ENCODE data around the gene SHISA6.
"Not testable (repeated sequence)": the region's sequence is repeated elsewhere in the genome, so short reads cannot be mapped to it uniquely, and the experiment has no call there.

Gene SHISA6

DNA sequence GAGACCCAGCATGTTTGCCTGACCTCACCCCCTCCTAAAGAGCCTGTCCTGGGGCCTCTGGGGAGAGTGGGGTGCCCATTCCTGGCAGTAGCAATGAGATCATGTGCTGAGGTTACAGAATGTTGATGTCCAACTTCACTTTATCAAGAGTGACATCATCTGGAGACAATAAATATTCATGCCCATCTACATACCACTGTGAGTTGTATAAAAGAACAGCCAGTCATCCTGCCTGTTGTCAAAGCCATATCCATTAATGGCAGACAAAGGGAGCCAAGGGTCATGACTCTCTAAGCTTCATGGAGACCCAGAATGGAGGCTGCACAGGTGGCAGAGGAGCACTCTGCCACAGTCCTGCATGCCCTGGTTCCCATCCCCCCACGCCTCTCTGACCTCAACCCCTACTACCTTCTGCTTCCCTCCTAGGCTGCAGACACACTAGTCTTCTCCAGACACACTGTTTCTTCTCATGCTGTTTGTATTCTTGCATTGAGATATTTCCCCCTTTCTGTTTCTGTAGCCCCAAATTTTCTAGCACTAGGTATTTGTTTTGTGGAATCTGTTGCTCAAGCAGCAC, 27.1 kb downstream of the SHISA6 start:
- DNase-seq = no peak

DNA sequence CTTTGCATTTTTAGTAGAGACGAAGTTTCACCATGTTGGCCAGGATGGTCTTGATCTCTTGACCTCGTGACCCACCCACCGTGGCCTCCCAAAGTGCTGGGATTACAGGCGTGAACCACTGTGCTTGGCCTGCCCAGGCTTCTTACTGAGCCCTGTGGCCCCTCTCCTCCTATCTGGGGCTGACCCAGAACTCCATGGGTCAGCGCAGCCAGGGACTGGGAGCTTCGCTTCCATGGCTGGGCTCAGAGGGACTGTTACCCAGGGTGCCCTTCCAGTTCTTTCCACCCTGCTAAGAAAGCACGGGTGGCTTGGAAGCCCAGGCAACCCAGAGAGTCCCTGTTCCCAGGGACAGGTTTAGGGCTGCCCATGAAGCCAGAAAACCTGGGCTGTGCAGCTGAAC, 28.2 kb downstream of the SHISA6 start:
- no peak for DNase-seq

- no peak for DNase-seq
Measured at GRCh38 chr17:11272191-11272590, 31.2 kb downstream of the SHISA6 start.

- no peak for DNase-seq
Measured at GRCh38 chr17:11273596-11273995, 32.6 kb downstream of the SHISA6 start.

- no peak for DNase-seq
Measured at GRCh38 chr17:11274106-11274505, 33.1 kb downstream of the SHISA6 start.

- no peak for DNase-seq
Measured at GRCh38 chr17:11276486-11276885, 35.5 kb downstream of the SHISA6 start.

DNA sequence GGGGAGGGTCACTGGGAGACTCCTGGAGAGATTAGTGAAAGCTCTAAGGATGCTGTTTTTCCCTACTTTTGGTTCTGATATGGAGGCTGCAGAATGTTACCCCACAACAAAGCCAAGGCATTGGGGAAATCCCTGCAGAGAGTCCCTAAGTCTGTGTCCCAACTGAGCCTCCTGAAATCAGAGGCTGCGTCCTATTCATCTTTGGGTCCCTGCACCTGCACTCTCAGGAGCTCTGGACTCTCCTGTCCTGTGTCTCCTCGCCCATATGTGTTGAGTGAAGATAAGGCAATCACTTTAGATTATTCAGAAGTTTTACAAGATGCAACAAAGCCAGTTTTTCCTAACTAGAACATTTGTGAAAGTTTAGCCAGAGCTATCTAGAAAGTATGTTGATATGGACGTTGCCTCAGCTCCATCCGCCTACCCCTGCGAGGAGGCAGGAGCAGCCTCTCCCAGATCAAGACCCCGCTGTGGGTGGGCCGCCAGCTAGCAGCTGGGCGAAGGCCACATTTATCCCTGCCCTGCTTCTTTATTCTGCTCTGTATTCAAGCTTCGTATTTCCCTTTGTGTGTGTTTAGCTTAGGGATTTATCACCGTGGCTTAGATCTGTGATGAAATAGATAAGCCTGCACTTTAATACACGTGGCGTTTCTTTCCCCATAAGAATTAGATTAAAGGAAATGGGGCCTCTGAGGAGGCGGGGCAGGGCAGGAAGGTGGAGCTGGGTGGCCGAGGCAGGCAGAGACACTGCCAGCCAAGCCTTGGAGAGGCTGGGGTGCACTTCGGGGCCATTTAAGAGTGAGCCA, 37.4 kb downstream of the SHISA6 start:
- no peak for DNase-seq

DNA sequence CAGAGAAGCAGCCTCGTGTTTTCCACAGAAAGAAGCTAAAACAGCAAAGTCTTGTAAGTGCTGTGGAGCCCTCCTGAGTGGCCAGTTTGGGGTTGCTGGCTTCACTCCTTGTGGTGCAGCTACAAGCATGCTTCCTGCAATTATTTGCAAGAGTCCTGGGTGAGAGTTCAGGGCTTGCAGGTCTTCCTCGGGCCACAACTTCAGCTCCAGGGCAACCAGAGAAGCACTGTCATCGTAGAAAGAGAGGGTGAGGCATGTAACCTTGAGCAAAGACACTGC, 37.9 kb downstream of the SHISA6 start:
- DNase-seq = no peak

GRCh38 chr17:11279776-11280344, 38.8 kb downstream of the SHISA6 start:
- no peak for DNase-seq

GRCh38 chr17:11282586-11282985, 41.6 kb downstream of the SHISA6 start:
- no peak for DNase-seq

- DNase-seq = no peak
Measured at GRCh38 chr17:11284811-11285210, 43.8 kb downstream of the SHISA6 start.

GRCh38 chr17:11285946-11286345, 44.9 kb downstream of the SHISA6 start:
- no peak for DNase-seq

DNA sequence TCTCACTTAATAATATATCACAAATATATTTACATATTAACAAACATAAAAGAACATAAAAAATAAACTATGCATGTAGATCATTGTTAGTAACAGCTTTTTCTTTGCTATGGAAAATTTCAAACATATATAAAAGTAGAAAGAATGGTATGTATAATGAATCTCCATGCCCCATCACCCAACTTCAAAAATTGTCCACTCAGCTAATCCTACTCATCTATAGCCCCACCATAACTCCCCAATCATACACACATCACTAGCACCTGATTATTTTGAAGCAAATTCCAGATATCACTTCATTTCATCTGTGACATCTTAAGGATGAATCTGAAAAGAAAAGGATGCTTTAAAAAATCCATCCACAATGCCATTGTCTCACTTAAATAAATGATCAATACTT, 46.8 kb downstream of the SHISA6 start:
- DNase-seq = no peak

DNA sequence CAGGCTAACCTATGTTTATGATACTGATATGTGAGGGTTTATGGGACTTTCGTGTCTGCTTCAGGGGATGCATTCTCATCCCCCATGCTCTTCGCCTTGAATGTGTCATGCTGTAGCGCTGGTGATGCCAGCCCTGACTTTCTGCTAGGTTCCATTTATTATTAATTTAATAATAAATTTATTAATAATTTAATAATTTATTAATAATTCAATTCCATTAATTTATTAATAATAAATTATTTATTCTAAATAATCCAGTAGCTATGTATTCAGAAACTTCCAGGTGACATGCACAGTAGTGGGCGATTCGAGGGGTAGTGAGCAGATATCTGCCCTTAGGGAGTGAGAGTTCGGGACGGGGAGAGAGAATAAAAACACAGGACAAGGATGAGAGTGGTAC, 49.8 kb downstream of the SHISA6 start:
- no peak for DNase-seq

- DNase-seq = no peak
Measured at GRCh38 chr17:11292491-11292890, 51.5 kb downstream of the SHISA6 start.

- no peak for DNase-seq
Measured at GRCh38 chr17:11293480-11293879, 52.5 kb downstream of the SHISA6 start.

DNA sequence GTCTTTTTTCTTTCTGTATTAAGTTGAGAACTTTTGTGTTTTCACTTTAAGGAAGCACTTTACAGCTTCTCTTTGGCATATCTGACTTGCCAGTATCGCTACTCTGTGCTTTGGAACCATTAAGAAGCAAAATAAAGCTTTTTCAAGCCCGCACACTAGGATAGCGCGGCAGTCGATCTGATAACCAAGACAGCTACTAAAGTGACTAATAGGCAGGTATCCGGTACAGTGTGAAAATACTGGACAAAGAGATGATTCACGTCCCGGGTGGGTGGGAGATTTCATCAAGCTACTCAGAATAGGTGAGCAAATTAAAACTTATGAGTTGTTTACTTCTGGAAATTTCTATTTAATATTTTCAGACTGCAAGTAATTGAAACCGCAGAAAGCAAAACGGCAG, 53.8 kb downstream of the SHISA6 start:
- no peak for DNase-seq

DNA sequence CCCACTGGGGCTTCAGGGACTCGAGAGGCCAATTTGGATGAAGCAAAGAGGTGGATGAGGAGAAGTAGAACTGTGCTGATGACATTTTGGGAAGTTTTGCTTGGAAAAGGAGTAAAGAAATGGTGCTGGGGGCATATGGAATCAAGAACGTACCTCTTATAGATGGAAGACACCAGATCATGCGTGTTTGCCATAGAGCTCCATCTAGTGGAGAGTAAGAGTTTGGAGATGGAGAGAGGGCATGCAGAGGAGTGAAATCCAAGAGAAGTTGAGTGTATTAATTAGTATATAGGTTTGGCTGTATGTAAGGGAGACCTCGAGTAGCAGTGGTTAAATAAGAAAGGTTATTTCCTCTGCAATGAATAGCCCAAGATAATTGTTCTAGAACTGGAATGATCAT, 56.0 kb downstream of the SHISA6 start:
- DNase-seq = no peak

DNA sequence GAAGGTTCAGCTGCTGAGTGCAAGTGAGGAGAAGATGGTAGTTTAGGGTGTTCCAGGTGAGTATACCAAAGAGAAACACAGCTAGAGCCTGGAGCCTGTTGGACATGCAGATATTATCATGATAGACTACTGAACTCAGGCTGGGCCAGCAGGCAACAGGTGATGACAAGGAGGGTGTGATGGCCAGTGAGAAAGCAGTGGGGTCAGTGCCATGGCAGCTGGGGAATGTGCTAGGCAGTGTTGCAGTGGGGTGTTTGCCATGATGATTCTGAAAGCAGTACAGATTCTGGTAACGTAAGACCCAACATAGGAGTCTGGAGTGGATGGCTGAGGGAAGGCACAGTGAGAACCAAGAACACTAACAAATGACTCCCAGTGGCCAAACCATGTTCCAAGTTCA, 57.4 kb downstream of the SHISA6 start:
- DNase-seq = no peak

- no peak for DNase-seq
Measured at GRCh38 chr17:11300201-11300600, 59.2 kb downstream of the SHISA6 start.

- no peak for DNase-seq
Measured at GRCh38 chr17:11300738-11301137, 59.7 kb downstream of the SHISA6 start.

- DNase-seq = not testable (repeated sequence)
Measured at GRCh38 chr17:11301874-11302273, 60.9 kb downstream of the SHISA6 start.

- DNase-seq = no peak
Measured at GRCh38 chr17:11302401-11303186, 61.6 kb downstream of the SHISA6 start.

Measured in T1000 (cell line).